AG10803 (cell line): Measurements from ENCODE around the gene MAP4K4.
A peak's percentile ranks its signal among the peaks of the same experiment; 100 is the strongest.

ENCODE experiments used
- DNase-seq: peaks from one replicate; pipeline ENCODE4 v3.0.0; 2010; ENCODE audit warnings: low read depth
- H3K4me3 ChIP-seq: 2 replicates; pipeline ENCODE4 v1.5.1; 2011; ENCODE audit warnings: mild to moderate bottlenecking, low read length, control low read depth
- TF ChIP-seq, protein P1 (sequence below): conservative IDR thresholded peaks from 2 replicates; pipeline ENCODE4 v1.5.1; 2011; ENCODE audit warnings: mild to moderate bottlenecking, low read length, control low read depth, inconsistent platforms

Gene MAP4K4

DNA sequence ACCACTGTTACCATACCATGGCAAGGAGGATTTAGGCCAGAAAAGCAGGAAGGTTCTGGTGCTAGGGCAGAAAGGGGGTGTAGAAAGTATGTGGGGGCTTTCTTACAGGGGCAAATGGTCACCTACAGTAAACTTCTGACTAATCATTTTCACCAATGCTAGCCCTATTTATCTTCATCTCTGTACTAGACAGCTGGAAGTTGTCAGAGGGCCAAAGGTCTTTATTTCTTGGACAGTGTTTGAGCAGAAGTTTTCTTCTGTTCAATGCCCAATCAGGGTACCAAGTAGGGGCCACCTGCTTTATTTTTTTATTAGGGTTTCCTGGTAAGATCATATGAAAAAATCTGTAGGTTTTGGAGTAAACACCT is 37.6 kb downstream of the MAP4K4 start:
- no peak for DNase-seq
- TF ChIP-seq, protein P1, sequence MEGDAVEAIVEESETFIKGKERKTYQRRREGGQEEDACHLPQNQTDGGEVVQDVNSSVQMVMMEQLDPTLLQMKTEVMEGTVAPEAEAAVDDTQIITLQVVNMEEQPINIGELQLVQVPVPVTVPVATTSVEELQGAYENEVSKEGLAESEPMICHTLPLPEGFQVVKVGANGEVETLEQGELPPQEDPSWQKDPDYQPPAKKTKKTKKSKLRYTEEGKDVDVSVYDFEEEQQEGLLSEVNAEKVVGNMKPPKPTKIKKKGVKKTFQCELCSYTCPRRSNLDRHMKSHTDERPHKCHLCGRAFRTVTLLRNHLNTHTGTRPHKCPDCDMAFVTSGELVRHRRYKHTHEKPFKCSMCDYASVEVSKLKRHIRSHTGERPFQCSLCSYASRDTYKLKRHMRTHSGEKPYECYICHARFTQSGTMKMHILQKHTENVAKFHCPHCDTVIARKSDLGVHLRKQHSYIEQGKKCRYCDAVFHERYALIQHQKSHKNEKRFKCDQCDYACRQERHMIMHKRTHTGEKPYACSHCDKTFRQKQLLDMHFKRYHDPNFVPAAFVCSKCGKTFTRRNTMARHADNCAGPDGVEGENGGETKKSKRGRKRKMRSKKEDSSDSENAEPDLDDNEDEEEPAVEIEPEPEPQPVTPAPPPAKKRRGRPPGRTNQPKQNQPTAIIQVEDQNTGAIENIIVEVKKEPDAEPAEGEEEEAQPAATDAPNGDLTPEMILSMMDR: no peak
- H3K4me3 ChIP-seq: no peak overlapping the region

DNA sequence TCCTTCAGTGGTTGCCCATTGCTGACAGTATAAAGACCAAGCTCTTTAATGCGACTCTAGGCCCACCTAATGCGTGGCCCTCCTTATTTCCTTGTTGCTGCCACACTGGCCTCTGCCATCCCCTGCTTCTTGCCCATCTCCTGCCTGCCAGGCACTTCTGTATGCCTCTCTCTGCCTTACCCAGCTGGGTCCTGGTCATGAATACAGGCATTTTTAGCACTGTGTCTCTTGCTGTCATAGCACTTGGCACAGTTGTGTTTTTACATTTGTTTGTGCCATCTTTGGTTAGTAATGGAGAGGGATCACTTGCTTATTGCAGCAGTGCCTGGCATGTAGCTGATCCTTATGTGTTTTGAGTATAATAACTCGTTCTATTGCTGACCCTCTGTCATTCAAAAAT is 38.7 kb downstream of the MAP4K4 start:
- H3K4me3 ChIP-seq: no peak overlapping the region
- TF ChIP-seq, protein P1: no peak
- DNase-seq: no peak

DNA sequence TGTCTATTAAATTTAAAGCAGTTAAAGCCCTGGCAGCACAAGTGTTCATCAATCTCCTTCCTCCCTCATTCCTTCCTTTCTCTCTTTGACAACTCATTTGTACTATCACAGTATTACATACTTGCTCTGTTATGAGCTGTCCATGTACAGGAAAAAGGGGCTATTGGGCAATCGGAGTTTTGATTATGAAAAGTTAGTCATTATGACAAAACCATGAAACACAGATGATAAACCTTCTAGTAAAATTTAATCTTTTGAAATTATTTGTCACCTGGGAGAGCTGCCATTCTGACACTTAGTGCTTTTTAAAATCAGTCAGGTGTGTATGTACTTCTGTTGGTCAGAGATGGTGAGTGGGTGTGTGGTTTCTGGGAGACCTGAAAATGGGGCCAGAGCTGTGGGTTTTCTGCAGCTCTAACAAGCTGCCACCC is 39.4 kb downstream of the MAP4K4 start:
- peak; percentile 66 for DNase-seq

DNA sequence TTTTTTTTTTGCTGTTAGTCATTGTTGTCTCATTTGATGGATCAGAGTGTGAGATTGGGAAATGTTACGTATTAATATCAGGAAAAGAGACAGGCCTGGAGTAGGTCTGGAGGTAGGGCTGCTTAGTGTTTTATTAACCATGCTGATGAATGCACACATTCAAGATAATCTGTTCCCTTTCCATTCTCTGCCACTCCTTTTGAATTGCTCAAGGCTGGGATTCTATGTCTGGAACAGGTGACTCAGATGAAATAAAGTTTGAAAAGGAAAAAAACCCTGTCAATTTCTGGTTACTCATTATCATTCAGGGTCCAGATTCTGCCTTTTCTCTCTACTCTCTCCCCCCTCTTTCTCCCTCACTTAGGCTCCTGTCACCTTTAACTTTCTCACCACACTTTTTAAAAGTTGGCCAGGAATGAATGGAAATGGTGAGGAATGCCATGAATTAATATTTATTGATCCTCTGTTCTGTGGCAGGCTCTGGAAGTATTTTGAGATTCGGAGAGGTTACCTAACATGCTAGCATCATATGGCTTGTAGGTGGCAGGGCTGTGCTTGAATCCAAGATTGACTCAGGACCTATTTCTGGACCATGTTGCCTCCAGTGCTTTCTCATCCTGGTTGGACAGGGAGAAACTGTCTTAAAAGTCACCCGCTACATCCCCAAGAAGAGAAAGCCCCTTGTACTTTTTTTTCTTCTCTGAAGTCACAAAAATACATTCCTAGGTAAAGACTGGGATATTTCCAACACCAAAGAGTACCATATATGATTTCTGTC is 40.2 kb downstream of the MAP4K4 start:
- TF ChIP-seq, protein P1: no peak
- no peak for DNase-seq
- no peak overlapping the region for H3K4me3 ChIP-seq

More for the DNA sequence above, 39.4 kb downstream of the MAP4K4 start:
- H3K4me3 ChIP-seq: no peak overlapping the region
- TF ChIP-seq, protein P1: no peak

DNA sequence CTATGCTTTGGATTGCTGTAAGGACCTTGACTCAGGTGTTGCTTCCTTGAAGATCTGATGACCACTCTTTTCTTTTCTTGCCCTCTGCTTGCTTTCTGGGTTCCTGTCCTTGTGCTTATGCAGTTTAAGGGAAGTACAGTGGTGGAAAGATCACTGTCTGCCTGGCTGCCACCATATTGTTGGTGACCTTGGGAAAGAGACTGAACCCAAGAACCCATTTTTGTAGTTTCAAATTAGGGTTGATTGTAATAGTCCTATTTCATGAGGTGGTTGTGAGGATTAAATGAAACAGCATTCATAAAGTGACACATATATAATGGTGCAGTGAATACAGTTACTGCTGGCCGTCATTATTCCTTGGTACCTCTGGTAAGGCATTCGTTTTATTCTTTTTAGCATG is 41.1 kb downstream of the MAP4K4 start:
- TF ChIP-seq, protein P1: no peak
- DNase-seq: no peak
- no peak overlapping the region for H3K4me3 ChIP-seq

DNA sequence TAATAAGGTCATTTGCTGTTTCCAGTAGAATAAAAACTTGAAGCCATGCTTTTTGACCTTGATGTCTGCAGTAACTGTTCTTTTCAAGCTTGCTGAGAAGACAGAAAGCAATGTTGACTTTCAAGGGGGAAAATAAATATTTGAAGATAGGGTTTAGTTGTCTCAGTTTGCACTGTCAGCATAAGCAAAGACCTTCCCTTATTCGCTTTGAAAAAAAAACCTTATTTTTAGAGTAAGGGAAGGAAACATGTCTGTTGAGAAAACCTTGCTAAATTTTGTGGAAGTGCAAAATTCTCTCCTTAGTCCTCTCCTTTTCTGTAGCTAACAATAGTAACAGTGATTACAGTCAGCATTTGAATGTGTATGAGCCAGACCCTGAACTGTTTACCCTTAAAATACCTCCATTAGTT is 43.1 kb downstream of the MAP4K4 start:
- DNase-seq: no peak
- no peak overlapping the region for H3K4me3 ChIP-seq
- TF ChIP-seq, protein P1: no peak

DNA sequence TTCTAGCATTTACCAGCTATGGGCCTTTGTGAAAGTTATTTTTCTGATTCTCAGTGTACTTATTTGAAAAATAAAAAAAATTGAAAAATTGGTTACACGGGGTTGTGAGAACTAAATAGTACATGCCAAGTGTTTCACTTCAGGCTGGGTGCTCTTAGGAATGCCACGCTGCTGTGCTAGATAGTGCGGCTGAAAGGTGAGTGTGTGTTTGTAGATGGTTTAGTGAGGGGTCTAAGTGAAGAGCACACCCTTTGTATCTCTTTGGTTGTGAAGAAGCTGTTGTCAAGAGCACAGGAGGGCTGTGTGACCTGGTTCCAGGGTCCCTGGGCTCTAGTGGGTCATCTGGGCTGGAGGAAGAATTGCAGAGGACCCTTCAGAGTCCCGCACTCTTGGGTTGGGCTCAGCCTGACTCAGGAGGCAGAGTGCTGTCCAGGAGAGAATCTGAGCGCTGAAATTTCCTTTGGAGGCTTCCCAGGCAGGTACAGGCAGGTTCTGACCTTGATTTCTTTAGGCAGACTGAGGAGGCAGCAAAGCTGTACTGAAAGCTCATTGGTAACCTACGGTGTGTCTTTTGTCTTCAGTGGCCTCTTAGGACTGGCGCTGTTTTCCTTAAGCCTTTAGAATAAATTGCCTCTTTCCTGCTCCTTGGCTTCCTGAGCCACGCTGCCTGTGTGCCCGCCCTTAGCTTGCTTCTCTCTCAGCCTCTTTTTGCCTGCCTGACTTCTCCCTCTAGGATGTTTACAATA is 44.4 kb downstream of the MAP4K4 start:
- TF ChIP-seq, protein P1: no peak
- no peak overlapping the region for H3K4me3 ChIP-seq
- no peak for DNase-seq
